Measurements from ENCODE around the gene ANKRD61.

- no peak for TF ChIP-seq EP300 (conservative IDR thresholded peaks at IDR 0.05; ENCODE audit: poor library complexity, severe bottlenecking)
- TF ChIP-seq RAD21 (conservative IDR thresholded peaks at IDR 0.05): no peak
- TF ChIP-seq TAF1 (IDR thresholded peaks at IDR 0.05; ENCODE audit: low read depth): no peak
Measured at GRCh38 chr7:6012355-6013104, 18.6 kb upstream of the ANKRD61 start.
